ENCODE data around the gene CEACAM21.

The CEACAM21 gene

GRCh38 chr19:41549884-41550283 lies 26.1 kb upstream of the CEACAM21 start:
- Histone ChIP-seq H3K9me3 (ENCODE audit: control insufficient read depth, insufficient read depth, low read depth, low read length) (peaks cover 10% of the 10 kb centered on the region), H3K27me3 (ENCODE audit: control insufficient read depth, insufficient read depth, low read length) (peaks cover 9% of the 10 kb centered on the region; the same call in 1 of the 2 replicates), H3K9ac (ENCODE audit: low read length) (no peak overlapping the region), H3K4me3 (ENCODE audit: low read depth, low read length) (no peak overlapping the region), H3K36me3 (ENCODE audit: control insufficient read depth, insufficient read depth, low read length) (no peaks in the 10 kb centered on the region), H3K4me1 (ENCODE audit: control insufficient read depth, insufficient read depth, low read length) (peaks cover 17% of the 10 kb centered on the region), H3K27ac (ENCODE audit: low read depth, low read length) (no peak overlapping the region)

- Histone ChIP-seq H3K4me1 (ENCODE audit: control insufficient read depth, insufficient read depth, low read length) (peaks cover 15% of the 10 kb centered on the region), H3K4me3 (ENCODE audit: low read depth, low read length) (no peak overlapping the region), H3K27ac (ENCODE audit: low read depth, low read length) (no peak overlapping the region), H3K27me3 (ENCODE audit: control insufficient read depth, insufficient read depth, low read length) (peaks cover 12% of the 10 kb centered on the region), H3K36me3 (ENCODE audit: control insufficient read depth, insufficient read depth, low read length) (no peaks in the 10 kb centered on the region), H3K9ac (ENCODE audit: low read length) (no peak overlapping the region), H3K9me3 (ENCODE audit: control insufficient read depth, insufficient read depth, low read depth, low read length) (peaks cover 10% of the 10 kb centered on the region)
Measured at GRCh38 chr19:41551212-41551610, 24.8 kb upstream of the CEACAM21 start.

GRCh38 chr19:41551711-41552110 lies 24.3 kb upstream of the CEACAM21 start:
- H3K9ac ChIP-seq (ENCODE audit: low read length), result no peak overlapping the region
- peaks cover 10% of the 10 kb centered on the region for H3K9me3 ChIP-seq (ENCODE audit: control insufficient read depth, insufficient read depth, low read depth, low read length)
- H3K27ac ChIP-seq (ENCODE audit: low read depth, low read length), result no peak overlapping the region
- no peaks in the 10 kb centered on the region for H3K36me3 ChIP-seq (ENCODE audit: control insufficient read depth, insufficient read depth, low read length)
- peaks cover 10% of the 10 kb centered on the region for H3K27me3 ChIP-seq (ENCODE audit: control insufficient read depth, insufficient read depth, low read length)
- H3K4me3 ChIP-seq (ENCODE audit: low read depth, low read length), result no peak overlapping the region
- H3K4me1 ChIP-seq (ENCODE audit: control insufficient read depth, insufficient read depth, low read length), result peaks cover 12% of the 10 kb centered on the region

GRCh38 chr19:41552558-41552957 lies 23.4 kb upstream of the CEACAM21 start:
- Histone ChIP-seq H3K27ac (ENCODE audit: low read depth, low read length) (no peak overlapping the region), H3K27me3 (ENCODE audit: control insufficient read depth, insufficient read depth, low read length) (peaks cover 16% of the 10 kb centered on the region), H3K4me1 (ENCODE audit: control insufficient read depth, insufficient read depth, low read length) (peaks cover 12% of the 10 kb centered on the region), H3K9ac (ENCODE audit: low read length) (no peak overlapping the region), H3K4me3 (ENCODE audit: low read depth, low read length) (no peak overlapping the region), H3K9me3 (ENCODE audit: control insufficient read depth, insufficient read depth, low read depth, low read length) (peaks cover 10% of the 10 kb centered on the region), H3K36me3 (ENCODE audit: control insufficient read depth, insufficient read depth, low read length) (no peaks in the 10 kb centered on the region)

GRCh38 chr19:41553804-41554203 lies 22.2 kb upstream of the CEACAM21 start:
- Histone ChIP-seq H3K4me1 (ENCODE audit: control insufficient read depth, insufficient read depth, low read length) (peaks cover 9% of the 10 kb centered on the region), H3K9ac (ENCODE audit: low read length) (no peak overlapping the region), H3K36me3 (ENCODE audit: control insufficient read depth, insufficient read depth, low read length) (no peaks in the 10 kb centered on the region), H3K27me3 (ENCODE audit: control insufficient read depth, insufficient read depth, low read length) (peaks cover 24% of the 10 kb centered on the region), H3K9me3 (ENCODE audit: control insufficient read depth, insufficient read depth, low read depth, low read length) (peaks cover 10% of the 10 kb centered on the region), H3K27ac (ENCODE audit: low read depth, low read length) (no peak overlapping the region), H3K4me3 (ENCODE audit: low read depth, low read length) (no peak overlapping the region)

- no peak overlapping the region for H3K27ac ChIP-seq (ENCODE audit: low read depth, low read length)
- H3K9me3 ChIP-seq (ENCODE audit: control insufficient read depth, insufficient read depth, low read depth, low read length), result peaks cover 10% of the 10 kb centered on the region
- H3K9ac ChIP-seq (ENCODE audit: low read length), result no peak overlapping the region
- H3K4me3 ChIP-seq (ENCODE audit: low read depth, low read length), result no peak overlapping the region
- no peaks in the 10 kb centered on the region for H3K4me1 ChIP-seq (ENCODE audit: control insufficient read depth, insufficient read depth, low read length)
- H3K36me3 ChIP-seq (ENCODE audit: control insufficient read depth, insufficient read depth, low read length), result no peaks in the 10 kb centered on the region
- peaks cover 34% of the 10 kb centered on the region for H3K27me3 ChIP-seq (ENCODE audit: control insufficient read depth, insufficient read depth, low read length)
Measured at GRCh38 chr19:41554907-41555306, 21.1 kb upstream of the CEACAM21 start.

- Histone ChIP-seq H3K27me3 (ENCODE audit: control insufficient read depth, insufficient read depth, low read length) (peaks cover 42% of the 10 kb centered on the region), H3K27ac (ENCODE audit: low read depth, low read length) (no peak overlapping the region), H3K4me1 (ENCODE audit: control insufficient read depth, insufficient read depth, low read length) (no peaks in the 10 kb centered on the region), H3K9ac (ENCODE audit: low read length) (no peak overlapping the region), H3K9me3 (ENCODE audit: control insufficient read depth, insufficient read depth, low read depth, low read length) (peaks cover 10% of the 10 kb centered on the region), H3K4me3 (ENCODE audit: low read depth, low read length) (no peak overlapping the region), H3K36me3 (ENCODE audit: control insufficient read depth, insufficient read depth, low read length) (no peaks in the 10 kb centered on the region)
Measured at GRCh38 chr19:41555748-41556147, 20.2 kb upstream of the CEACAM21 start.

GRCh38 chr19:41563854-41564514 lies 12.0 kb upstream of the CEACAM21 start:
- Histone ChIP-seq H3K27me3 (ENCODE audit: control insufficient read depth, insufficient read depth, low read length) (peaks cover 92% of the 10 kb centered on the region), H3K4me3 (ENCODE audit: low read depth, low read length) (peak overlapping the region; percentile 46), H3K9me3 (ENCODE audit: control insufficient read depth, insufficient read depth, low read depth, low read length) (no peaks in the 10 kb centered on the region), H3K9ac (ENCODE audit: low read length) (no peak overlapping the region), H3K36me3 (ENCODE audit: control insufficient read depth, insufficient read depth, low read length) (no peaks in the 10 kb centered on the region), H3K4me1 (ENCODE audit: control insufficient read depth, insufficient read depth, low read length) (peaks cover 7% of the 10 kb centered on the region; the same call in 1 of the 2 replicates), H3K27ac (ENCODE audit: low read depth, low read length) (no peak overlapping the region)

- Histone ChIP-seq H3K9me3 (ENCODE audit: control insufficient read depth, insufficient read depth, low read depth, low read length) (no peaks in the 10 kb centered on the region), H3K27me3 (ENCODE audit: control insufficient read depth, insufficient read depth, low read length) (peaks cover 93% of the 10 kb centered on the region), H3K4me3 (ENCODE audit: low read depth, low read length) (peak overlapping the region; percentile 46), H3K4me1 (ENCODE audit: control insufficient read depth, insufficient read depth, low read length) (peaks cover 7% of the 10 kb centered on the region; the same call in 1 of the 2 replicates), H3K36me3 (ENCODE audit: control insufficient read depth, insufficient read depth, low read length) (no peaks in the 10 kb centered on the region), H3K27ac (ENCODE audit: low read depth, low read length) (no peak overlapping the region), H3K9ac (ENCODE audit: low read length) (no peak overlapping the region)
Measured at GRCh38 chr19:41564515-41565378, 11.2 kb upstream of the CEACAM21 start.

GRCh38 chr19:41565379-41565720 lies 10.6 kb upstream of the CEACAM21 start:
- H3K36me3 ChIP-seq (ENCODE audit: control insufficient read depth, insufficient read depth, low read length), result no peaks in the 10 kb centered on the region
- no peak overlapping the region for H3K27ac ChIP-seq (ENCODE audit: low read depth, low read length)
- peaks cover 7% of the 10 kb centered on the region; the same call in 1 of the 2 replicates for H3K4me1 ChIP-seq (ENCODE audit: control insufficient read depth, insufficient read depth, low read length)
- H3K4me3 ChIP-seq (ENCODE audit: low read depth, low read length), result peak overlapping the region; percentile 46; the same call in 1 of the 2 replicates
- peaks cover 94% of the 10 kb centered on the region for H3K27me3 ChIP-seq (ENCODE audit: control insufficient read depth, insufficient read depth, low read length)
- H3K9ac ChIP-seq (ENCODE audit: low read length), result no peak overlapping the region
- no peaks in the 10 kb centered on the region for H3K9me3 ChIP-seq (ENCODE audit: control insufficient read depth, insufficient read depth, low read depth, low read length)

GRCh38 chr19:41566001-41566400 lies 10.0 kb upstream of the CEACAM21 start:
- H3K9ac ChIP-seq (ENCODE audit: low read length), result no peak overlapping the region
- H3K36me3 ChIP-seq (ENCODE audit: control insufficient read depth, insufficient read depth, low read length), result no peaks in the 10 kb centered on the region
- H3K4me1 ChIP-seq (ENCODE audit: control insufficient read depth, insufficient read depth, low read length), result peaks cover 7% of the 10 kb centered on the region; the same call in 1 of the 2 replicates
- H3K4me3 ChIP-seq (ENCODE audit: low read depth, low read length), result no peak overlapping the region
- H3K9me3 ChIP-seq (ENCODE audit: control insufficient read depth, insufficient read depth, low read depth, low read length), result no peaks in the 10 kb centered on the region
- H3K27ac ChIP-seq (ENCODE audit: low read depth, low read length), result no peak overlapping the region
- H3K27me3 ChIP-seq (ENCODE audit: control insufficient read depth, insufficient read depth, low read length), result peaks cover 92% of the 10 kb centered on the region

Measured in HUES6 (cell line).